Neural progenitor cell (in vitro differentiated cells): ENCODE results near the gene ZSWIM3.

Experiments used
- EZH2 ChIP-seq: fragments of 200-600 bp; sonication (generic); IDR thresholded peaks from 2 replicates; pipeline ENCODE4 v1.6.1; 2017; ENCODE audit warnings: antibody characterized with exemption, mild to moderate bottlenecking, moderate library complexity
- EZH2phosphoT487 ChIP-seq: fragments of 200-600 bp; sonication (generic); IDR thresholded peaks from 2 replicates; pipeline ENCODE4 v1.6.1; 2017; ENCODE audit warnings: antibody characterized with exemption
- TF ChIP-seq, protein P1 (sequence below): fragments of 200-600 bp; sonication (generic); IDR thresholded peaks from 2 replicates; pipeline ENCODE4 v1.5.1; 2017; ENCODE audit warnings: antibody characterized with exemption, mild to moderate bottlenecking

- TF ChIP-seq, protein P1, sequence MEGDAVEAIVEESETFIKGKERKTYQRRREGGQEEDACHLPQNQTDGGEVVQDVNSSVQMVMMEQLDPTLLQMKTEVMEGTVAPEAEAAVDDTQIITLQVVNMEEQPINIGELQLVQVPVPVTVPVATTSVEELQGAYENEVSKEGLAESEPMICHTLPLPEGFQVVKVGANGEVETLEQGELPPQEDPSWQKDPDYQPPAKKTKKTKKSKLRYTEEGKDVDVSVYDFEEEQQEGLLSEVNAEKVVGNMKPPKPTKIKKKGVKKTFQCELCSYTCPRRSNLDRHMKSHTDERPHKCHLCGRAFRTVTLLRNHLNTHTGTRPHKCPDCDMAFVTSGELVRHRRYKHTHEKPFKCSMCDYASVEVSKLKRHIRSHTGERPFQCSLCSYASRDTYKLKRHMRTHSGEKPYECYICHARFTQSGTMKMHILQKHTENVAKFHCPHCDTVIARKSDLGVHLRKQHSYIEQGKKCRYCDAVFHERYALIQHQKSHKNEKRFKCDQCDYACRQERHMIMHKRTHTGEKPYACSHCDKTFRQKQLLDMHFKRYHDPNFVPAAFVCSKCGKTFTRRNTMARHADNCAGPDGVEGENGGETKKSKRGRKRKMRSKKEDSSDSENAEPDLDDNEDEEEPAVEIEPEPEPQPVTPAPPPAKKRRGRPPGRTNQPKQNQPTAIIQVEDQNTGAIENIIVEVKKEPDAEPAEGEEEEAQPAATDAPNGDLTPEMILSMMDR, result no peak
- TF ChIP-seq EZH2 (no peak), EZH2phosphoT487 (no peak)
These were observed 17.2 kb downstream of the ZSWIM3 start for GRCh38 chr20:45874576-45874975.
